Adipocyte (in vitro differentiated cells): ENCODE results near the gene MOGAT3.

Source experiments
- DNase-seq: peaks from one replicate; pipeline ENCODE4 v3.0.0-alpha.2; 2015; ENCODE audit warnings: low read depth
- H3K27me3 ChIP-seq: replicated peaks from 2 replicates; pipeline ENCODE4 v1.7.0; 2013; ENCODE audit warnings: mild to moderate bottlenecking, low read length, moderate library complexity; ENCODE audit not compliant: control insufficient read depth, insufficient read depth
- H3K36me3 ChIP-seq: 2 replicates; pipeline ENCODE4 v1.7.0; 2013; ENCODE audit warnings: low read length, mild to moderate bottlenecking, moderate library complexity; ENCODE audit not compliant: control insufficient read depth, insufficient read depth, severe bottlenecking
- H3K4me1 ChIP-seq: 2 replicates; pipeline ENCODE4 v1.7.0; 2013; ENCODE audit warnings: mild to moderate bottlenecking, low read length, moderate library complexity; ENCODE audit not compliant: control insufficient read depth, insufficient read depth
- H3K4me3 ChIP-seq: 2 replicates; pipeline ENCODE4 v1.7.0; 2013; ENCODE audit warnings: mild to moderate bottlenecking, low read length, moderate library complexity
- H3K9ac ChIP-seq: 2 replicates; pipeline ENCODE4 v1.7.0; 2013; ENCODE audit warnings: mild to moderate bottlenecking, low read length, moderate library complexity
- H3K9me3 ChIP-seq: 2 replicates; pipeline ENCODE4 v1.7.0; 2013; ENCODE audit warnings: mild to moderate bottlenecking, low read length, moderate library complexity; ENCODE audit not compliant: control insufficient read depth

The MOGAT3 gene

GRCh38 chr7:101231644-101232043 is 30.8 kb upstream of the MOGAT3 start:
- Histone ChIP-seq H3K4me3 (no peak overlapping the region), H3K9ac (no peak overlapping the region), H3K9me3 (no peaks in the 10 kb centered on the region), H3K27me3 (no peaks in the 10 kb centered on the region), H3K4me1 (peaks cover 14% of the 10 kb centered on the region), H3K36me3 (peaks cover 32% of the 10 kb centered on the region)
- DNase-seq: no peak

DNA sequence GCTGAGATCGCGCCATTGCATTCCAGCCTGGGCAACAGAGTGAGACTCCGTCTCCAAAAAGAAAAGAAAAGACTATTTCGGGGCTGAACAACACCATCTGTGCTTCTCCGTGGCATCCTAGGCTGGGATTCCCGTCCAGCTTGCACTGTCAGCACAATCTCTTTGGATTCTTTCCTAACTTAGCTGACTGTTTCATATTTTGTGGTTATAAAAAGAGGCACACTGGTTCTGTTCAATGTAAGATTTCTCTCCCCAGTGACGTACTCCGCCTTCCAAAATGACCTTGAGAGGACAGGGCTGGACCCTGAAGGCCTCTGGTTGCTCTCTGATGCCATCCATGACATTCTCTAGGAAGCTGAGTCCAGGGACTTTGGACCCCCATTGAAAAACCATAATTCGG is 25.9 kb upstream of the MOGAT3 start:
- no peak for DNase-seq
- H3K4me3 ChIP-seq: no peak overlapping the region

DNA sequence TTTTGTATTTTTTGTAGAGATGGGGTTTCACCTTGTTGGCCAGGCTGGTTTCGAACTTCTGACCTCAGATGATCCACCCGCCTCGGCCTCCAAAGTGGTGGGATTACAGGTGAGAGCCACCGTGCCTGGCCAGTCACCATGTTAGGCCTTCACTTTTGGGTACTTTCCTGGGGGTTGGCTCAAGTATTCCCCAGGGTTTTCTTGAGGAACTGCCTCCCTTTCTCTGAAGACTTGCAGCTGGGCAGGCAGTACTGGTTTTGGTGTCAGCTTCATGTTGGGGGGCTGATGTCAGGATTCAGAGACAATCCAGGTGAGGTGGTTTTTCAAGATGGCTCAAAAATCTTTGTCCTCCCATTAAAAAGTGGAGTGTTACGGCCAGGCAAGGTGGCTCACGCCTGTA is 24.8 kb upstream of the MOGAT3 start:
- peaks cover 17% of the 10 kb centered on the region for H3K4me1 ChIP-seq
- no peak for DNase-seq
- no peaks in the 10 kb centered on the region for H3K9me3 ChIP-seq
- no peak overlapping the region for H3K4me3 ChIP-seq
- H3K27me3 ChIP-seq: no peaks in the 10 kb centered on the region
- H3K36me3 ChIP-seq: peaks cover 62% of the 10 kb centered on the region
- H3K9ac ChIP-seq: no peak overlapping the region

More for the DNA sequence above, 25.9 kb upstream of the MOGAT3 start:
- peaks cover 62% of the 10 kb centered on the region for H3K36me3 ChIP-seq
- H3K9me3 ChIP-seq: no peaks in the 10 kb centered on the region
- H3K9ac ChIP-seq: peak overlapping the region; percentile 34
- H3K27me3 ChIP-seq: no peaks in the 10 kb centered on the region
- H3K4me1 ChIP-seq: peaks cover 10% of the 10 kb centered on the region

DNA sequence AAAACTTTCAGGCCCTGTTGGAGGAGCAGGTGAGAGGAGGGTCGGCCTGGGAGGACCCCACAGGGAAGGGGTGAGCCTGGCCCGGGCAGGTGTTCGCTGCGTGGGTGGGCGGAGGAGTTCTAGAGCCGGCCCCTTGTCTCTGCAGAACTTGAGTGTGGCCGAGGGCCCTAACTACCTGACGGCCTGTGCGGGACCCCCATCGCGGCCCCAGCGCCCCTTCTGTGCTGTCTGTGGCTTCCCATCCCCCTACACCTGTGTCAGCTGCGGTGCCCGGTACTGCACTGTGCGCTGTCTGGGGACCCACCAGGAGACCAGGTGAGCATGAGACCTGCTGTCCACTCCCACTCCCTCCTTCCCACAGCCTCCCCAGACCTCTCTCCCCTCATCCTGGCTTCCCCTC is 22.7 kb upstream of the MOGAT3 start:
- Histone ChIP-seq H3K36me3 (peaks cover 53% of the 10 kb centered on the region), H3K9me3 (no peaks in the 10 kb centered on the region), H3K9ac (no peak overlapping the region), H3K4me1 (peaks cover 36% of the 10 kb centered on the region), H3K27me3 (no peaks in the 10 kb centered on the region), H3K4me3 (no peak overlapping the region)
- DNase-seq: no peak

DNA sequence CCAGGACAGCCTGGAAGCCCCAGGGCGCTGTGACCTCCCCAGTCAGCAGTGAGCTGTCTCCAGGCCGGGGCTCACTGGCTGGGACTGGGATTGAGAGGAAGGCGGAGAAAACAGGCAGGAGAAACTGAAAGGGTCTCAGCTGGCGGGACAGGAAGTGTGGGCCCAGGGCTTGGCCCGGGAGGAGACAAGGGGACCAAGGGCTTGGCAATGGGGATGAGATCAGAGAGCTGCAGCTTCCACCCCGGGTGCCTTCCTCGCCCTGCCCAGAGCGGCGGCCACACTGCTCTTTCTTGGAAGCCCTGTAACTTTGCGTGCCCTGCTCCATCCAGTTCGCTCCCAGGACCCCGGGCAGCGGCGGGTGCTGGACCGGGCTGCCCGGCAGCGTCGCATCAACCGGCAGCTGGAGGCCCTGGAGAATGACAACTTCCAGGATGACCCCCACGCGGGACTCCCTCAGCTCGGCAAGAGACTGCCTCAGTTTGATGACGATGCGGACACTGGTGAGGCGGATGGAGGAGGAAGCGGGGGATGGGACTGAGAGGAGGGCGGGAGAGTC is 21.5 kb upstream of the MOGAT3 start:
- H3K36me3 ChIP-seq: peaks cover 44% of the 10 kb centered on the region
- H3K9me3 ChIP-seq: no peaks in the 10 kb centered on the region
- H3K27me3 ChIP-seq: no peaks in the 10 kb centered on the region

GRCh38 chr7:101220295-101220694 is 19.5 kb upstream of the MOGAT3 start:
- no peak for DNase-seq
- Histone ChIP-seq H3K4me1 (peaks cover 41% of the 10 kb centered on the region), H3K9me3 (no peaks in the 10 kb centered on the region), H3K4me3 (no peak overlapping the region), H3K27me3 (no peaks in the 10 kb centered on the region), H3K9ac (peak overlapping the region; percentile 57), H3K36me3 (peaks cover 40% of the 10 kb centered on the region)

More for the DNA sequence above, 21.5 kb upstream of the MOGAT3 start:
- Histone ChIP-seq H3K4me3 (no peak overlapping the region), H3K4me1 (peaks cover 36% of the 10 kb centered on the region), H3K9ac (no peak overlapping the region)
- DNase-seq: no peak

DNA sequence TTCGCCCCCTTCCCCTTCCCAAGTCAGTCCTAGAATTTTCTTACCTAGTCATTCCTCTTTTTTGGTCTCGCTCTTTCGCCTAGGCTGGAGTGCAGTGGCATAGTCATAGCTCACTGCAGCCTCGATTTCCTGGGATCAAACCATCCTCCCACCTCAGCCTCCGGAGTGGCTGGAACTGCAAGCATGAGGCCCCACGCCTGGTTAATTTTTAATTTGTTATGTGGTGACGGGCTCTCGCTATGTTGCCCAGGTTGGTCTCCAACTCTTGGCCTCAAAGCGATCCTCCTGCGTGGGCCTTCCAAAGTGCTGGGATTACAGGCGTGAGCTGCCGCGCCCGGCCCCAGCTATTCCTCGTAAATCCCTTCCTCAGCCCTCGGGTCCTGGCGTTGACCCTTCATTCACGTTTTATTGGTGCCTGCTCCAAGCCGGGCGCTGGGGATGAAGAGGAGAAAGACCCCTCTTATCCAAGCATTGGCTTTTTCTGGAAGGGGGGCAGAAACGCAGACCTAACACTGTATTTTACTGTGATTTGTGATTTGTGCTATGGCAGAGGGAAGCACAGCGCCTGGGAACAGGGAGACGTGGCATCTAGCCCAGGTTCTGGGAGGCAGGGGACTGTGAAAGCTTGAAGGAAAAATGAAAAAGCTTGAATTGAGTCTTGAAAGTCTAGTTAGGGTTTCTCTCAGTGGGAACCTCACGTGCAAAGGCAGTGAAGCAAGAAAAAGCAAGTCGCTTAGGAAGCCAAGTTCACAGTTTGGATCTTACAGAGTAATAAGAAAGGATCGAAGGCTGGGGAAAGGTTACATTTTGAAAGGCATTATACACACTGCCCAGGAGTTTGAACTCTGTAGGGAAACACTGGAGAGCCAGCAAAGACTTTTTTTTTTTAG is 17.6 kb upstream of the MOGAT3 start:
- Histone ChIP-seq H3K27me3 (no peaks in the 10 kb centered on the region), H3K9ac (peak overlapping the region; percentile 99), H3K4me3 (peak overlapping the region; percentile 97), H3K36me3 (peaks cover 31% of the 10 kb centered on the region), H3K9me3 (no peaks in the 10 kb centered on the region), H3K4me1 (peaks cover 48% of the 10 kb centered on the region)
- DNase-seq: peak; percentile 33

- peak; percentile 100 for DNase-seq
- no peaks in the 10 kb centered on the region for H3K9me3 ChIP-seq
- peaks cover 48% of the 10 kb centered on the region for H3K4me1 ChIP-seq
- H3K9ac ChIP-seq: peak within 1 kb of the TSS; percentile 99
- peak within 1 kb of the TSS; percentile 97 for H3K4me3 ChIP-seq
- peaks cover 31% of the 10 kb centered on the region for H3K36me3 ChIP-seq
- no peaks in the 10 kb centered on the region for H3K27me3 ChIP-seq
These were observed 16.8 kb upstream of the MOGAT3 start, which contains the start of the genes PLOD3 and ZNHIT1 for GRCh38 chr7:101217388-101218235. Gene PLOD3, minus strand, starts transcription at chr7:101217581. Its CDS starts 307 bp downstream, at chr7:101217274. Gene ZNHIT1, plus strand, starts transcription at chr7:101218165. Its CDS starts 31 bp downstream, at chr7:101218196.

- peak overlapping the region; percentile 97 for H3K4me3 ChIP-seq
- DNase-seq: no peak
These were observed 16.1 kb upstream of the MOGAT3 start for GRCh38 chr7:101216860-101217387.

DNA sequence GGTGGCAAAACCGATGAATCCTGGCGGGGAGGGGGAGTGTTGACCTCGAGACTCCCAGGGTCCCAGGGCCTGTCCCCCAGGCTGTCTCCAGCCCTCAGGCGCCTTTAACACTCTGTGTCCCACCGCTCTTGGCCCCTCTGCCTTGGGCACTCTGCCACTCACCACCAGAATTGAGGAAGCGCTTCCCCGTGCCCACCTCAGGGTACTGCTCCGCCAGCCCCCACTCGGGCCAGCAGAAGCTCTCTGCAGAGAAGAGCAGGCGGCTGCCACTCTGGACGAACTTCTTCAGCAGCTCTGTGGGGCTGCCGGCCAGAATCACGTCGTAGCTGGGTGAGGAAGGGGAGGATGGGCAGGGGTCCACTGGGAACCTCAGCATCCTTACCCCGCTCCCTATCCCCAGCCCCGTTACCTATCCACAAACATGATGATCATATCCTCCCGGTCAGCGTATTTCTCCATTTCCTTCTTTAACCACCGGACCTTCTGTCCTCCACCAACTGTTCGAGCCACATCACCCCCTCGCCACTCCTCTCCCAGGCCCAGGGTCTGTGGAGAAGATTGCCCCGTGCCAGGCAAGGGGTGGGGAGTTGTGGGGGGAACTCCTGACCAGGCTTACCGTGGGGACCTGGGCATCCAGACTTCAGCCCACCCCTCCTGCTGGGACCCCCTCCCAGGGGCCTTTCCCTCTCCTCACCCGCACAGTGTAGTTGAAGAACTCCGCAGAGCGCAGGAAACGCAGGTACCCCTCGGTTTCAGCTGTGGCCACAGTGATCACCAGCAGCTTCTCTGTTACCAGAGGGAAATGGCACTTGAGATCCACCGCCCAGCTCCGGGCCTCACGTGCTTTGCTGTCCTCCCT is 15.4 kb upstream of the MOGAT3 start:
- H3K4me3 ChIP-seq: peak overlapping the region; percentile 97
- H3K9me3 ChIP-seq: no peaks in the 10 kb centered on the region
- H3K9ac ChIP-seq: peak overlapping the region; percentile 99
- H3K27me3 ChIP-seq: no peaks in the 10 kb centered on the region
- peaks cover 43% of the 10 kb centered on the region for H3K4me1 ChIP-seq
- peaks cover 33% of the 10 kb centered on the region for H3K36me3 ChIP-seq
- peak; percentile 50 for DNase-seq

More at GRCh38 chr7:101216860-101217387, 16.1 kb upstream of the MOGAT3 start:
- Histone ChIP-seq H3K36me3 (peaks cover 32% of the 10 kb centered on the region), H3K4me1 (peaks cover 48% of the 10 kb centered on the region), H3K9me3 (no peaks in the 10 kb centered on the region), H3K27me3 (no peaks in the 10 kb centered on the region), H3K9ac (peak overlapping the region; percentile 99)
